ENCODE results near the gene RNASE11.
A peak's percentile ranks its signal among the peaks of the same experiment; 100 is the strongest.
"Not testable (repeated sequence)": the region's sequence is repeated elsewhere in the genome, so short reads cannot be mapped to it uniquely, and the experiment has no call there.

The RNASE11 gene

DNA sequence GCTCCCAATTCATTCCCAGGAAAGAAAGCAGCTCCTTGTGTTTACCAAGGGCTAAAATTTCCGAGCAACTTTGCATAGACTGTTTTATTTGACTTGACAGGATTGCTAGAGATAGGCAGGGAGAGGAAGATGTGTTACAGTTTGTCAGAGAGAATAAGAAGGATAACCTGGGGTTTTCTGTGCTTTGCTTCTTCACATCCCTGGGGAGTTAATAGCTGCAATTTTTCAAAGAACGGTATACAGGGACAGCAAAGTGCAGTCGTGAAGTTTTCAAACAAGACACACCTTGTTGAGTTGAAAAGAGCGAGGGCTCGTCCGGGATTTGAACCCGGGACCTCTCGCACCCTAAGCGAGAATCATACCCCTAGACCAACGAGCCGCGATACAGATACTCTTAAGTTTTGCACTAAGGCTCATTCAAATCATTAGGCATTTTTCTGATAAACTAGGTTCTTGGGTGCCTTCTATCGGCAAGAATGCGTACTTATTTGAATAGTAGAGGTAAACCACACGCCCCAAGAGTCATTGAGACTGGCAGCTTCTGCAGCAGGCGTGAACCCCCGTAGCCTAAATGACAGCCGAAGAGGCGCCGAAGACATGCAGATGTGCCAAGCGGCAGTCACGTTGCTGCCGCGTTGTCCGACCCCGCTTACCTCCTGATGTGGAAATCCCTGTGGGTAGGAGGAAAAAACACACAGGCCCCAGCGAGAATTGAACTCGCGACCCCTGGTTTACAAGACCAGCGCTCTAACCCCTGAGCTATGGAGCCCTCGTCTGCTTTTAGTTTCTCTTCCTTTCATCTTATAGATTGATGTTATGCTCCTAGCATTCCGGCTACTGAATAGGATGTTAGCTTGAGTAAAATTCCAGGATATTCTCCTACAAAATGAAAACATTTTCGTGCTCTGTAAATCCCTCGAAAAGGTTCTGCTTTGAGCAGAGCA, 25.6 kb upstream of the RNASE11 start:
- DNase-seq: peak; percentile 84

DNA sequence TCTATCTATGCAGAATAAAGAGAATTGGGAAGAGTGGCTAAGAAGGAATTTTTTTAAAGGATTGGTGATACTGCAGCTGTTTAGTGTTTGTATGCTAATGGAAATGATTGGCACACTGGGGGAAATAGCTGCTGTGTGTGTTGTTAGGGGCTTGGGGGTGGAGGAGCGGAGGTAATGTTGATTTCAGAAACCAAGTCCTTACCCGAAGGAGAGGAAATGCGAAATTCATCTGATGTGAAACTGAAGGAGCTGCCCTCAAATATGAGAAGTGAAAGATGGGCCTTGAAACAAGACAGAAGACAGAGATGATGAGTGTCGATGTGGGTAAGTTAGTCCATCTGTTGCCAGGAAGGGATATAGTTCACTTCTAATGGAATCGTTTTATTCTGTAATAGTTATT, 24.6 kb upstream of the RNASE11 start:
- DNase-seq: no peak

DNA sequence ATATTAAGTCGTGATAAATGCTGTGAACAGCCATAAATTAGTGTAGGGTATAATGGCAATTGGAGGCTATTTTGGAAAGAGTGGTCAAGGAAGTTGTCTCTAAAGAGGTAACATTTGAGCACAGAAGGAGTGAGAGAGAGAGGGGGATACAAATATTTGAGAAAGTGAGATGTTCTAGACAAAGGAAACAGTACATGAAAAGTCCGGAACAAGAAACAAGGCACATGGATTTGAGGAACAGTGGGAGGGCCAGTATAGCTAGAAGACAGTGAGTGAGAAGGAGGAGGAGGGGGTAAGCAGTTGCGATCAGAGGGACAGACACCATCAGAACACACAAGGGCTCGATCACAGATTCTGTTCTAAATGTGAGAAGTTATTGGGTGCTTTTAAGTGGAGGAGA, 23.5 kb upstream of the RNASE11 start:
- DNase-seq: no peak

DNA sequence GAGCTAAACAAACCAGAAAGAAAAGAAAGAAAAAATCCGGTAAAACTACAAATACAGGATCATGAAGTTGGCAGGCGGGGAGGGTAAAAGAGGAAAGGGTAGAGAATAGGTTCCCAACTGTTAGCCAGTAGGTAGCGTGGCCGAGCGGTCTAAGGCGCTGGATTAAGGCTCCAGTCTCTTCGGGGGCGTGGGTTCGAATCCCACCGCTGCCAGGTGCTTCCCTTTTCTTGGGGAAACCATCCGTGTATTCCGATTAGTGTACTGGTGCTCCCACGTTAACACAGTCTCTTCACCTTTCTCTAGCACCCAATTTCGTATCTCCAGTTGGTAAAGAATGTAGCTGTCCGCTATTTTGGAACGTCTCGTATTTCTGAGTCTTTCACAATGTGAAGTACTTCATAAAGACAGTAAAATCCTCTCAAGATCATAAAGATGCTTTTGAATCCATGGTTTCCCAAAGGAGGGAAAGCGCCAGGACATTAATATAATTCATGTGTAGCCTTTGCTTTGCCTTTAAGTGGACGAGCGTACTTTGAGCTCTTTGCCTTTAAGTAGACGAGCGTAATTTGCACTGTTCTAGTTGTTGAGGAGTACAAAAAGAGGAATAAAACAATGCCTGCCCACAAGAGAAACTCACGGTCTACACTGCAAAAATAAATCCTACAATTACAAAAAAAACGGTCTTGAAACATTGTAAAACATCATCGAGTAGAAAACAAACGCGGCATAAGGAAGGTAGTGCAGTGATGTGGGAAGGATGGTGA, 22.4 kb upstream of the RNASE11 start:
- DNase-seq: peak; percentile 72

DNA sequence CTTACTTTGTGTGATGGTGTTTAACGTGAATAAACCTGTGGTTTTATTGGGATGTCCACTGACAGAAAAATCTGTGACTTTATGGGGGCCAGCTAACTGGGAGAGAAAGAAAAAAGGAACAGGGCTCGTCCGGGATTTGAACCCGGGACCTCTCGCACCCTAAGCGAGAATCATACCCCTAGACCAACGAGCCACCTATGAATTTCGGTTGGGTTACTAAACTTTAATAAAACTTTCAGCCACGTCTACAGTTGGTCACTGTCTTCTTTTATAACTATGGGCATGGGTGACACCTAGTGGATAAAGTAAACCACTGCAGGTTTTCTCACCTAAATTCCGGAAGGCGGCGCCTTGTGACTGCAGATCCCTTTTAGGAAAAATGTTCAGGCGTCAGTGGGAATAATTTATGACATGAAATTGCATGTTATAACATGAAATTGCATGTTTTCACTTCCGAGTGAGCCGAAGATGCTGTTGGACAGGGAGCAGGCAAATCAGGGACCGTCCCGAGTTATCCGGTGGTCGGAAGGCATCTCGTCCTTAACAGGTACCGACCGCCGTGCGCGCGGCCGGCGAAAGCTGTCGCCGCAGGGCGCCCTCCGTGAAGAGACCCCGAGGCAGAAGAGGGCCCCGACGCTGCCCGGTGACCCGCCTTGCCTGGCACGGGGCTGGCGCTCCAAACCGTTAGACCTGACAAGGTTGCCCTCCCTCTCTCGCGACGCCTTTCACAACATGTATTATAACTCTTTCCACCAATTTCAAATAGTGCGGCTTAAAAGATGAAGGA, 21.6 kb upstream of the RNASE11 start:
- peak; percentile 58 for DNase-seq

DNA sequence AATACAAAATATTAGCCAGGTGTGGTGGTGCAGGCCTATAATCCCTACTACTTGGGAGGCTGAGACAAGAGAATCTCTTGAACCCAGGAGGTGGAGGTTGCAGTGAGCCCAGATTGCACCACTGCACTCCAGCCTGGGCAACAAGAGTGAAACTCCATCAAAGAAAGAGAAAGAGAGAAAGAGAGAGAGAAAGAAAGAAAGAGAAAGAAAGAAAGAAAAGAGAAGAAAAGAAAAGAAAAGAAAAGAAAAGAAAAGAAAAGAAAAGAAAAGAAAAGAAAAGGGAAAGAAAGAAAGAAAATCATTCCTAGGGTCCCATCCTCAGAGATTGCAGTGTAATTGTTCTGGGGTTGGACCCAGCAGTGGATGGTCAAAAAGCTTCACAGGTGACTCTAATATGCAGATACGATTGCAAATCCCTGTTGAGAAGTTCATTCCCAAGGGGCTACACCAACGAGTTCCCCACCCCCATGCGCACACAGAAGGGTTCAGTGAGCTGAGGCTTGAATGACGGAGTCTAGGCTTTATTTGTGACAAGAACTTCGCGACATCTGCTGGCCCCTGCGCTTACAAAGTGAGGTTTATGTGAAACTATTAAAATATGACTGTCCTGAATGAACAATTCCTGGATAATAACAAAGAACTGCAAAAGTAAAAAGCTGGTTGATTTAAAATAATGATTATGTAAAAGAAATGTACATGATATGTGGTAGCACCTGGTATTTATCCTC, 20.7 kb upstream of the RNASE11 start:
- no peak for DNase-seq

DNA sequence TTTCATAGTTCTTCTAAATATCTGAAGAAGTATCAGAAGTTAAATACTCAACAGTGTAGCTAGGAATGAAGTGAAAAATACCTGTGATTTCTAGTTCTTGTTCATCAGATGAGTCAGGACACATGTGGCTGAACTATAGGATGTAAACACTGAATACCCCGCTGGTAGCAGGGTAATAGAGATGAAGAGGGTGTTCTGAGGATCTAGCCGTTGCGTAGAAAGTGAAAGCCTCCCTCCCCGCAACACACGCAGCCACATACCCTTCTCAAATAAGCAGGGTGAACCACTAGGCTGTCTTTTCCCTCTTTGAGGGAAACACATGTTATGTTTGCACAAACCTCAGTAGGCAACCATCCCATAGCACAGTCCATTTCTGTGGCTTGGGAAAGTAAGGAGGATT, 19.8 kb upstream of the RNASE11 start:
- DNase-seq: no peak

DNA sequence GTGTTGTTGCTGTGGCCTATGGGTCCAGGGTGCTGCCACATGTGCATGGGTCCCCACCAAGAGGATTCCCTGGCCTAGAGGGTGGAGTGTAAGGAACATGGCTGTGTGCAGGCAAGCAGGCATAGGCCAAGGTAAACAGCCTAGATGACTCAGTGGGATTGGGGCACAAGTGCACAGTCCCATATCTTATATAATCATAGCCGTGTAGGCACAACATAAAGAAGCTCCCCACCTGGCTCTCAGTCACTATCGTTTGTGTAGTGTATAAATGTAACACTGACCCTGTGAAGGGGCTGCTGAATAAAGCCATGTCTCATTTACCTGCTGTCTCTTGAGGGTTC, 19.1 kb upstream of the RNASE11 start:
- DNase-seq: no peak

- peak; percentile 48 for DNase-seq
Measured at GRCh38 chr14:20606190-20606901, 18.5 kb upstream of the RNASE11 start.

GRCh38 chr14:20603813-20604690, 16.3 kb upstream of the RNASE11 start:
- no peak for DNase-seq

DNA sequence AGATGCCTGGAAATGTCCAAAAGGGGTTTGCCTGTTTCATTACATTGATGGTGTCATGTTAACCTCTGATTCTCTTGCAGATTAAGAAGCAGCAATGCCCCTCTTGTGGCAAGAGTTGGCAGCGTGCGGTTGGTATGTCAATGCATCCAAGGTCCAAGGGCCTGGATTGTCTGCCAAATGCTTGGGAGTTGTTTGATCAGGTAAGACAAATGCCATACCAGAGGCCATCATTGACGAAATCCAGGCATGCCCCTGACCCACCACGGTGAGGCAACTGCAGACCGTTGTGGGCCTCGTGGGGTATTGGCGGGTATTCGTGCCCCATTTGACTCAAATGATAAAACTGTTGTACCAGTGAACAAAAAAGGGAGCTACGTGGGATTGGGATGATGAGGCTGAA, 14.8 kb upstream of the RNASE11 start:
- no peak for DNase-seq

GRCh38 chr14:20601522-20601921, 13.7 kb upstream of the RNASE11 start:
- no peak for DNase-seq

DNA sequence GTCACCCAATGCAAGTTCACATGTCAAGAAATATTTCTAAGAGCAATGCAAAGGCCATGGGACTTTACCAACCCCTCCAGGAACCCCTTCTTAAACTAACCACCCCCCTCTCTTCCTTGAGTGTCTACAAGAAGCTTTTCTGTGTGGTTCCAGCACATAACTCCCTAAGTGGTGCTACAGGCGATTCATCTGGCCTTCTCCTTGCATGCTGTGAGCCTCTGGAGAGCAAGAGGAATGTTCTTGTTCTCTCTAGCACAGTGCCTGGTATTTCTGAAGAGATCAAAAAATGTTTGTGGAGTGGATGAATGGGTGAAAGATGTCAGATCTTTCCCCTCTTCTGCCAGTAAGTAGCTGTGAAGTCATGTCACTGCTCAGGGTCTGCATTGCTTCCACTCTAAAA, 9.3 kb upstream of the RNASE11 start:
- no peak for DNase-seq

- not testable (repeated sequence) for DNase-seq
Measured at GRCh38 chr14:20595726-20596125, 7.9 kb upstream of the RNASE11 start.

DNA sequence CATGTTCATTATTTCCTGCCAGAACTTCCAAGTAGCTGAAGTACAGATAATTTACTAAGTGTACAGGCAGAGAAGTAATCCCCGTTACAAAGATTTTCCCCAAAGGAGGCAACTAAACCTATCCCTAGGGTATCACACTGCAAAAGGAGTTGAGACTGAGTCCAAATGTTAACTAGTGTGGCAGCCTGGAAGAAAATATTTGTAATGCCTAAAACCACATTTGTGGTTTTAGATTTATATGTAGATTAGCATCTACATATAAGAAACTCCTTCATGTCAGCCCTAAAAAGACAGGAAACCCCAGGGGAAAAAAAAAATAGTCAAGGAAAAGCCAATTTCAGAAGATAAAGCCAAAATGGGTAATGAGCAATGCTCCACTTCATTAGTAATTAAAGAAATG, 4.8 kb upstream of the RNASE11 start:
- no peak for DNase-seq

DNA sequence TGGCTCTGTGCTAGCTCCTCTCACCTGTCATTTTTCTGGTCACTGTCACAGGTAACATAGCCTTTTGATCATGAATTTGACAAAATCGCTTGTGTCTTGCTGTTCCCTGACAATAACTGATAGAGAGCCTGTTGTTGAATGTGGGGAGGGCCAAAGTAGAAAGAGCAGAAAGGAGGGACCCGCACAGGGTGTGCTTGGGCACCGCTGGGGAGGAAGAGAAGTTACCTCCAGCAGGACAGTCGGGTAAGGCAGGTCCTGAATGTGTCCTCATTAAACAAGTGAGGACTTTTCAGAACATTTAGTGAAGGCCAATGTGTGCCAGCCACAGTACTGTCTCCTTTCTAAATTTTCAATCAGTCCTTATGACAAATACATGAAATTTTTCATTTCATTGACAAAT, 3.4 kb upstream of the RNASE11 start, which contains the start of gene RNASE12:
TSS of gene RNASE12 (minus strand) at position 142 of the 400 bp plus-strand sequence. CDS start 653 bp downstream, outside the sequence.
- no peak for DNase-seq

DNA sequence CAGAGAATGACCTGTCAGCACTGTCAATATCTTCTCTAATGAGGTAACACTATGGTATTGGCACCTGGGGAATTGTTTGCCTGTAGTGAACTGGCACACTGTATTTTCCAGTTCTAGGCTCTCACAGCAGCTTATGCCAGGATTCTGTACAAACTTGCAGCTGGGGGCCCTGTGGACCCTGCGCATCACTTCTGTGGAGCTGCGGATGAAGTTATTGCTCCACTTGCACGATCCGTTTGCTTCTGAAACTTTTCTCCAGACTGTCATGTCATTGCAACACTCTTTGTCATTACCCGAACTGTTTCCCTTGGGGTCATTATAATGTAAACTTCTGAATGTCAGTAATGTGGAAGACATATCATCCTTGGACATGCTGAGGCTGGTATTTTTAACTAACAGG, 3.9 kb downstream of the RNASE11 start:
- DNase-seq: no peak

DNA sequence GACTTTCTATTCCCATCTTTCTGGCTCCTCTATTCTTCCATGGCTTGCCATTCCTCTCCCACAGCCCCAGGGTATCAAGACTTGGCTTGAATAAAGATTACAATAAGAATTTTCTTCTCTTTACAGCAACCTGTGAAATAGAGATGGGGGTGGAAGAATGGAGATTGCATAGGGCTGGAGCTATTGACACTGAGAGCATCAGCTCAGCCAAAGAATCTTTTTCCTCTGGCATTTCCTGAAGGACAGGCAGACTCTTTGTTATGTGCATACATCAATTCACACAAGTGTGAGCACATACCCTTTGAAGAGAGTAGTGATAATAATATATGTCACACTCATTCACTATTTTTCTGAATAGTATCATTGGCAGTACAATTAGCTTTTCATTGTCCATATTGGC, 4.7 kb downstream of the RNASE11 start:
- no peak for DNase-seq

DNA sequence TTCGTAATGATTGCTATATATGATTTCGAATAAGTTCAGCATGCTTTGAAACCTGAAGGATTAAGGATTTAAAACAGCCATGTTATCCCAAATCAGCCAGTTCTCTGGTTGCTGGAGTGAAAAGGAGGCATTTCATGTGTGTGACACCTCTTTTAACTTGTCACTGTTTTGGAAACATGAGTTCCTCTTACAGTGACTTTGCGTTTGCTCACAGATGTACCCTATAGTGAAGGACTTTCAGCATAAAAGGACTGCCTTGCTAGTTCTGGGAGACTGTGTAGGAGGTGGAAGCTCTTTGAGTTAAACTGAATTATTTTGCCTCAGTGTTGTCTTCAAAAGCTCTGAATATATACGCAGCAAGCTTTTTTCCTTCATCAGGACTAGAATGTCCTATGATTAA, 7.6 kb downstream of the RNASE11 start:
- DNase-seq: peak; percentile 59

GRCh38 chr14:20578784-20579502, 8.9 kb downstream of the RNASE11 start:
- DNase-seq: peak; percentile 65
